ENCODE measurements around the gene MCF2L. TPM values are rescaled to one million over a fixed set of nuclear protein-coding genes. Genes with fewer than 3 reads are reported as not detected.

Gene MCF2L
- total and polyA plus RNA-seq, 10 of the 15 experiments (the other 5 are each of a cell fraction or from before 2014, with no cell fraction given): 0.06 to 1.1 (median 0.21) TPM; not detected in 2

- Histone ChIP-seq H3K36me3 (ENCODE audit: control insufficient read depth in 2 of 2, insufficient read depth in 2 of 2, low read length in 1 of 2) (no peaks in the 10 kb centered on the region), H3K9me3 (replicated peaks; ENCODE audit: control insufficient read depth, insufficient read depth, low read length) (no peaks in the 10 kb centered on the region), H3K4me2 (ENCODE audit: control insufficient read depth, insufficient read depth) (no peak overlapping the region), H4K20me1 (ENCODE audit: control insufficient read depth, insufficient read depth) (no peaks in the 10 kb centered on the region), H2AFZ (ENCODE audit: control insufficient read depth, low read depth, low read length) (no peak overlapping the region), H3K4me3 (no peak overlapping the region), H3K79me2 (ENCODE audit: control insufficient read depth, insufficient read depth, low read length) (no peaks in the 10 kb centered on the region), H3K9ac (ENCODE audit: control insufficient read depth, insufficient read depth, low read length) (no peak overlapping the region), H3K27me3 (replicated peaks in 1 of 2; ENCODE audit: control insufficient read depth in 2 of 2, insufficient read depth in 2 of 2, low read length in 1 of 2) (no peaks in the 10 kb centered on the region; a peak in 2 of 4 replicates), H3K27ac (ENCODE audit: control insufficient read depth, insufficient read depth) (no peak overlapping the region), H3K4me1 (ENCODE audit: control insufficient read depth, insufficient read depth, low read length) (no peaks in the 10 kb centered on the region)
- TF ChIP-seq CBX5 (IDR thresholded peaks at IDR 0.05; ENCODE audit: low read depth) (no peak), MTA3 (IDR thresholded peaks at IDR 0.05; ENCODE audit: borderline replicate concordance, low read length) (no peak), POU2F2 (IDR thresholded peaks at IDR 0.05; ENCODE audit: borderline replicate concordance, low read depth, low read length) (no peak), NFYA (IDR thresholded peaks at IDR 0.05; ENCODE audit: borderline replicate concordance, low read depth, low read length) (no peak), SUPT20H (IDR thresholded peaks at IDR 0.05; ENCODE audit: borderline replicate concordance, control insufficient read depth, low read depth, low read length) (no peak), ATF3 (IDR thresholded peaks at IDR 0.05; ENCODE audit: borderline replicate concordance, extremely low read depth, low read depth, low read length) (no peak), POLR2AphosphoS2 (IDR thresholded peaks at IDR 0.05; ENCODE audit: low read depth, low read length) (no peak), WRNIP1 (IDR thresholded peaks at IDR 0.05; ENCODE audit: borderline replicate concordance, low read depth, low read length) (no peak), USF2 (IDR thresholded peaks at IDR 0.05; ENCODE audit: borderline replicate concordance, low read depth, low read length) (no peak), PKNOX1 (IDR thresholded peaks at IDR 0.05) (no peak), HSF1 (IDR thresholded peaks at IDR 0.05; ENCODE audit: low read depth, low read length) (no peak), SP1 (IDR thresholded peaks at IDR 0.05; ENCODE audit: low read depth, low read length) (no peak), BCL11A (IDR thresholded peaks at IDR 0.05; ENCODE audit: low read depth, low read length) (no peak), ZNF592 (IDR thresholded peaks at IDR 0.05) (no peak), IKZF1 (conservative IDR thresholded peaks at IDR 0.05) (no peak)
- ATAC-seq: no peak
- intact Hi-C loops (cut with micrococcal nuclease; ENCODE audit: unreplicated experiment): no loop called here
- DNase-seq (ENCODE audit: low read depth, low spot score): no peak
- in situ Hi-C loops (cut with MboI): no loop called here
- no peak for FAIRE-seq
- ChIA-PET SMC1A (ENCODE audit: uncharacterized antibody, unreplicated experiment) (no interaction called here), RAD21 (ENCODE audit: unreplicated experiment) (no interaction called here), CTCF (no interaction called here), POLR2A (no interaction called here)
- WGBS (ENCODE audit: insufficient coverage, insufficient replicate concordance, low lambda C conversion rate, missing lambda C conversion rate): 66% methylated on average over 41 of the region's 46 CpGs
- BruUV-seq (replicated peaks): no TSS peak
Measured at GRCh38 chr13:112994084-112994780, 25.2 kb downstream of the MCF2L start.
